BLaER1 treated with 17β-estradiol and CSF1 and Interleukin-3, amounts not matched to agents 10 nM and 100 nM (cell line): ENCODE measurements around the gene METAP1.
A peak's percentile ranks its signal among the peaks of the same experiment; 100 is the strongest.

ENCODE experiments used
- H3K27ac ChIP-seq, 11 experiments: shearing (Covaris generic); formaldehyde crosslinking; 2 replicates each; pipeline ENCODE4 v1.8.1; 2022
- H3K27me3 ChIP-seq, 11 experiments: shearing (Covaris generic); formaldehyde crosslinking; 2 replicates each; pipeline ENCODE4 v1.8.1; 2022
- H3K36me3 ChIP-seq, 11 experiments: shearing (Covaris generic); formaldehyde crosslinking; 2 replicates each; pipeline ENCODE4 v1.8.1; 2022
- H3K4me1 ChIP-seq, 10 experiments: shearing (Covaris generic); formaldehyde crosslinking; 2 replicates each; pipeline ENCODE4 v1.8.1; 2022
- H3K4me2 ChIP-seq, 11 experiments: shearing (Covaris generic); formaldehyde crosslinking; 2 replicates each; pipeline ENCODE4 v1.8.1; 2022
- H3K4me3 ChIP-seq, 10 experiments: shearing (Covaris generic); formaldehyde crosslinking; 2 replicates each; pipeline ENCODE4 v1.8.1; 2022
- H3K9ac ChIP-seq, 11 experiments: shearing (Covaris generic); formaldehyde crosslinking; 2 replicates each; pipeline ENCODE4 v1.8.1; 2022
- H3K9me3 ChIP-seq, 11 experiments: shearing (Covaris generic); formaldehyde crosslinking; replicated peaks in 1 of 11; 2 replicates each; pipeline ENCODE4 v1.8.1; 2022
- H4K20me1 ChIP-seq, 11 experiments: shearing (Covaris generic); formaldehyde crosslinking; 2 replicates each; pipeline ENCODE4 v1.8.1; 2022
- Cebpa-rat ChIP-seq, 11 experiments: shearing (Covaris generic); IDR thresholded peaks; 2 replicates each; pipeline ENCODE4 v1.8.1; 2022

The METAP1 gene

DNA sequence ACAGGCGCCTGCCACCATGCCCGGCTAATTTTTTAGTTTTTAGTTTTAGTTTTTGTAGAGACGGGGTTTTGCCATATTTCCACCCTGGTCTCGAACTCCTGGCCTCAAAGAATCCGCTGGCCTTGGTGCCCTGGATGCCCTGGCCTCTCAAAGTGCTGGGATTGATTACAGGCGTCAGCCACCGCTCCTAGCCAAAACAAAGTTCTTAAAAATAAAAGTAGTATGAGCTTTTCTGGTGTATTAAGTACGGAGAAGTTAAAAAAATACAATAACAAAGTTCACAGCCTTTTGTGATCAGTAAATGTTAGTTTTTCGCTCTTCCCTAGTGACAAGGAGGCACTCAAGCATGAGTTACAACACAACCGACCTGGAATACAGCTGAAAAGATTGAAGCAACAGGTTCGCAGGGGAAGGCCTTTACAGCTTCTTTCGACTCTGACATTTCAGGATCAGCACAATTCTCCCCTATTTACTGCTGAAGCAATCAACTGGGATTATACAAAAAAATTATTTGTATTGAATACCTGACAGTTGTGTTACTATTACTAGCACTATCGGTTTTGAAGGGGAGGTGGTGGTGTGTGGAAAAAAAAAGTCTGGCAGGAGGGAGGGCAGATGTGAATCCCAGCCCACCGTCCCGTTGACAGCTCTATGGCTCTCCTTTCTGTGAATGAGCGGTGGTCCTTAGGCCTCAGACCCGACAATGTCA lies 893 bp upstream of the METAP1 start:
- peaks cover 8 to 25% (median 21%) of the 10 kb centered on the region in 10 experiments for H3K4me1 ChIP-seq
- peaks cover 0 to 14% (median 8%) of the 10 kb centered on the region in 11 experiments; a peak in 7 of 22 replicates for H3K36me3 ChIP-seq
- peak overlapping the region; percentile 39 to 77 (median 58); a peak in 20 of 22 replicates for H3K27ac ChIP-seq
- no peaks in the 10 kb centered on the region for H3K27me3 ChIP-seq
- H3K9me3 ChIP-seq, result peaks cover 0 to 18% (median 4%) of the 10 kb centered on the region in 11 experiments; a peak in 9 of 22 replicates
- peak overlapping the region; percentile 67 to 87 (median 83) for H3K4me2 ChIP-seq
- peaks cover 9 to 33% (median 20%) of the 10 kb centered on the region in 11 experiments; a peak in 17 of 22 replicates for H4K20me1 ChIP-seq
- H3K9ac ChIP-seq, result peak overlapping the region; percentile 65 to 79 (median 78)
- peak overlapping the region; percentile 46 to 99 (median 62) for H3K4me3 ChIP-seq
- TF ChIP-seq Cebpa-rat (IDR thresholded peaks at IDR 0.05), result no peak

- TF ChIP-seq Cebpa-rat (IDR thresholded peaks at IDR 0.05), result no peak
- H3K27ac ChIP-seq, result peak overlapping the region; percentile 78 to 97 (median 93)
- H3K4me3 ChIP-seq, result peak overlapping the region; percentile 90 to 100 (median 99)
- H3K9me3 ChIP-seq, result peaks cover 0 to 24% (median 9%) of the 10 kb centered on the region in 11 experiments; a peak in 12 of 22 replicates
- H4K20me1 ChIP-seq, result peaks cover 9 to 49% (median 33%) of the 10 kb centered on the region in 11 experiments; a peak in 18 of 22 replicates
- peak overlapping the region; percentile 92 to 99 (median 95) for H3K9ac ChIP-seq
- H3K27me3 ChIP-seq, result no peaks in the 10 kb centered on the region
- peaks cover 8 to 25% (median 21%) of the 10 kb centered on the region in 10 experiments for H3K4me1 ChIP-seq
- peaks cover 0 to 28% (median 18%) of the 10 kb centered on the region in 11 experiments; a peak in 13 of 22 replicates for H3K36me3 ChIP-seq
- H3K4me2 ChIP-seq, result peak overlapping the region; percentile 69 to 91 (median 81)
Measured at GRCh38 chr4:98996056-98996764, 689 bp downstream of the METAP1 start.

- Histone ChIP-seq H4K20me1 (peaks cover 9 to 54% (median 33%) of the 10 kb centered on the region in 11 experiments; a peak in 18 of 22 replicates), H3K4me3 (peak overlapping the region; percentile 90 to 100 (median 99)), H3K4me2 (peak overlapping the region; percentile 69 to 91 (median 81)), H3K27me3 (no peaks in the 10 kb centered on the region), H3K9ac (peak overlapping the region; percentile 92 to 99 (median 95)), H3K4me1 (peaks cover 8 to 25% (median 21%) of the 10 kb centered on the region in 10 experiments), H3K36me3 (peaks cover 0 to 28% (median 20%) of the 10 kb centered on the region in 11 experiments; a peak in 14 of 22 replicates), H3K9me3 (peaks cover 0 to 24% (median 9%) of the 10 kb centered on the region in 11 experiments; a peak in 12 of 22 replicates), H3K27ac (peak overlapping the region in 10 of 11 experiments; percentile 89 to 97 (median 93); a peak in 19 of 22 replicates)
- no peak for TF ChIP-seq Cebpa-rat (IDR thresholded peaks at IDR 0.05)
Measured at GRCh38 chr4:98996765-98997068, 1.2 kb downstream of the METAP1 start.

DNA sequence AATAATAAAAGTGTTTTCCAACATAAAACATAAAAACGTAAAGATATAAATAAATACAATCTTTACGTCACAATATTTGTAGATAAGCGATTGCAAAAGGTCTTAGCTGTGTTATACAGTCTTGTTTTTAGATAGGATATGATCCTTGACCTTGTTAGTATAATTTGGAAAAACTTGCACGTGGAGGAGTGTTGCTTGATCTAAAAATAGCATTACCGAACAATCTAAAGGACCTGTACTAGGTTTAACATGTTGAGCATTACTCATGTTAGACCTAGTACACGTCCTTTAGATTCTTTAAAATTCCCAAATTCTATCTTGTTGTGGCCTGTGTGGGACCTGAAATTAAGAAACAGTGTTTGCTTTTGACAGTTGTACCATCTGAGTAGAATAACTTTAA lies 1.6 kb downstream of the METAP1 start:
- peaks cover 8 to 25% (median 21%) of the 10 kb centered on the region in 10 experiments for H3K4me1 ChIP-seq
- peak overlapping the region; percentile 90 to 100 (median 99); a peak in 13 of 20 replicates for H3K4me3 ChIP-seq
- peaks cover 0 to 29% (median 23%) of the 10 kb centered on the region in 11 experiments; a peak in 14 of 22 replicates for H3K36me3 ChIP-seq
- TF ChIP-seq Cebpa-rat (IDR thresholded peaks at IDR 0.05), result no peak
- peaks cover 0 to 26% (median 10%) of the 10 kb centered on the region in 11 experiments; a peak in 13 of 22 replicates for H3K9me3 ChIP-seq
- H4K20me1 ChIP-seq, result peaks cover 9 to 59% (median 34%) of the 10 kb centered on the region in 11 experiments; a peak in 18 of 22 replicates
- peak overlapping the region; percentile 41 to 91 (median 75); a peak in 21 of 22 replicates for H3K4me2 ChIP-seq
- peak overlapping the region in 1 of 11 experiments; percentile 97; a peak in 2 of 22 replicates for H3K27ac ChIP-seq
- H3K27me3 ChIP-seq, result no peaks in the 10 kb centered on the region
- H3K9ac ChIP-seq, result peak overlapping the region in 5 of 11 experiments; percentile 93 to 99 (median 96); a peak in 6 of 22 replicates

GRCh38 chr4:98998551-98998950 lies 3.0 kb downstream of the METAP1 start:
- H3K4me1 ChIP-seq, result peaks cover 8 to 35% (median 21%) of the 10 kb centered on the region in 10 experiments
- peaks cover 0 to 39% (median 31%) of the 10 kb centered on the region in 11 experiments; a peak in 15 of 22 replicates for H3K36me3 ChIP-seq
- no peak for TF ChIP-seq Cebpa-rat (IDR thresholded peaks at IDR 0.05)
- H4K20me1 ChIP-seq, result peaks cover 15 to 73% (median 46%) of the 10 kb centered on the region in 11 experiments; a peak in 18 of 22 replicates
- H3K4me2 ChIP-seq, result no peak overlapping the region
- no peaks in the 10 kb centered on the region for H3K27me3 ChIP-seq
- peaks cover 0 to 27% (median 18%) of the 10 kb centered on the region in 11 experiments; a peak in 14 of 22 replicates for H3K9me3 ChIP-seq
- H3K27ac ChIP-seq, result no peak overlapping the region
- no peak overlapping the region for H3K4me3 ChIP-seq
- no peak overlapping the region for H3K9ac ChIP-seq

DNA sequence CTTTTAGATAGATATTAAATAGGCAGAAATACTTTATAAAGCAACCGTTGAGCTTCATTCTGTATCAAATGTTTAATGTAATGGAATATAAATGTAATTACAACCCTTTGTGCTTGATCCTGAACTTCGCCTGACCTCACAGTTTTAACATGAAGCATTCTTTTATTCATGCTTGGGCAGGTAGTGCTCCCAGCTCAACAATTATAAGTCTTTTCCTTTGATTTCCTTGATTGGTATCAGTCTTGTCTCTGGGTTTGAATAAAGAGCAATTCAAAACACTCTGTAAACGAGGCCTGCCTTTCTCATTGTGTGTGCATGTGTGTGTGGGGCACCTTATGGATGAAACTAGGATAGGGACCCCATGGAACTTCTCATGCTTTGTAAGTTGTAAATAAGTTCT lies 6.8 kb downstream of the METAP1 start:
- H4K20me1 ChIP-seq, result peaks cover 12 to 100% (median 58%) of the 10 kb centered on the region in 11 experiments; a peak in 19 of 22 replicates
- TF ChIP-seq Cebpa-rat (IDR thresholded peaks at IDR 0.05), result no peak

DNA sequence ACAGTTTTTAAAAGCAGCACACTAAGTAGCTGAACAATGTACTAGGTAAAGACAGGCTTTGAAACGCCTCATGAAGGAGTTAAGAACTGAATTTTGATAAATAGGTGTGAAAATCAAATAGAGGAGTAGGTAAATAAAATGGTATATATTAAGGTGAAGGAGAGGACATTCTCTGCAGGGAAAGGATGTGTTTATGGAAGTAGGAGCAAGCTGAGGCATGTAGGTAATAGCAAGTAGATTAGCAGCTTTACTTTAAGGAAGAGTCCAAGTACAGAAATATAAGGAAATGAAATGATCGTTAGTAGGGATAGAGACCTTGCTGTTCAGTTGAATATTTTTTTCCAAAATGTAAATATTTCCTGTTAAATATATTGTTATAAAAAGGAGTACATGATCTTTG lies 12.5 kb downstream of the METAP1 start:
- Histone ChIP-seq H3K4me2 (no peak overlapping the region), H4K20me1 (peaks cover 2 to 88% (median 30%) of the 10 kb centered on the region in 11 experiments; a peak in 15 of 22 replicates), H3K36me3 (peaks cover 21 to 94% (median 56%) of the 10 kb centered on the region in 11 experiments; a peak in 21 of 22 replicates), H3K27ac (no peak overlapping the region), H3K9me3 (peaks cover 32 to 59% (median 52%) of the 10 kb centered on the region in 11 experiments), H3K4me1 (peaks cover 0 to 2% (median 0%) of the 10 kb centered on the region in 10 experiments; a peak in 2 of 20 replicates), H3K27me3 (no peaks in the 10 kb centered on the region), H3K9ac (no peak overlapping the region), H3K4me3 (no peak overlapping the region)
- no peak for TF ChIP-seq Cebpa-rat (IDR thresholded peaks at IDR 0.05)

More for the DNA sequence above, 6.8 kb downstream of the METAP1 start:
- Histone ChIP-seq H3K9me3 (peaks cover 0 to 31% (median 21%) of the 10 kb centered on the region in 11 experiments; a peak in 15 of 22 replicates), H3K9ac (no peak overlapping the region), H3K4me1 (peaks cover 0 to 25% (median 5%) of the 10 kb centered on the region in 10 experiments; a peak in 12 of 20 replicates), H3K4me2 (no peak overlapping the region), H3K27ac (no peak overlapping the region), H3K36me3 (peaks cover 7 to 73% (median 47%) of the 10 kb centered on the region in 11 experiments; a peak in 20 of 22 replicates), H3K4me3 (no peak overlapping the region), H3K27me3 (no peaks in the 10 kb centered on the region)

DNA sequence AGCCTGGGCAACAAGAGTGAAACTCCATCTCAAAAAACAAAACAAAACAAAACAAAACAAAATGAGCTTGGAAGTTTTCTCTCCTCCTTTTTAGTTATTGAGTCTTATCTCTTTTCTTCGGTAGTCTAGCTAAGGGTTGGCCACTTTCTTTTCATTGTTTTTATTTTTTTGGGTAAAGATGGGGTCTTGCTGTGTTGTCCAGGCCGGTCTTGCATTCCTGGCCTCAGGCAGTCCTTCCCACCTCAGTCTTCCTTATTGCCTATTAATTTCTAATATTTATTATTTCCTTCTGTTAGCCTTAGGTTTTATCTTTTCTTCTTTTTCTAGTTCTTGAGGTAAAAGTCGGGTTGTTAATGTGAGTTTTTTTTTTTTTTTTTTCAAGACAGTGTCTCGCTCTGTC lies 16.4 kb downstream of the METAP1 start:
- peaks cover 61 to 93% (median 84%) of the 10 kb centered on the region in 11 experiments for H3K9me3 ChIP-seq

More for the DNA sequence above, 16.4 kb downstream of the METAP1 start:
- Histone ChIP-seq H3K4me3 (no peak overlapping the region), H3K4me2 (no peak overlapping the region), H3K4me1 (no peaks in the 10 kb centered on the region), H3K9ac (no peak overlapping the region), H3K27ac (no peak overlapping the region), H3K36me3 (peaks cover 34 to 100% (median 77%) of the 10 kb centered on the region in 11 experiments; a peak in 21 of 22 replicates), H4K20me1 (peaks cover 0 to 88% (median 16%) of the 10 kb centered on the region in 11 experiments; a peak in 14 of 22 replicates), H3K27me3 (no peaks in the 10 kb centered on the region)
- TF ChIP-seq Cebpa-rat (IDR thresholded peaks at IDR 0.05), result no peak
